Testis (tissue), 3 donors: ENCODE results near the gene HOXC6. TPM values are rescaled to one million over a fixed set of nuclear protein-coding genes. Genes with fewer than 3 reads are reported as not detected.

ENCODE experiments used
- DNase-seq: peaks from one replicate; pipeline ENCODE4 v3.0.0-alpha.2; 2019
- H3K27ac ChIP-seq, 2 donors: fragments of 200-600 bp; sonication (generic); one replicate each; pipeline ENCODE4 v1.5.1; 2019
- H3K27me3 ChIP-seq: fragments of 200-600 bp; sonication (generic); one replicate; pipeline ENCODE4 v1.5.1; 2019
- H3K36me3 ChIP-seq: fragments of 200-600 bp; sonication (generic); one replicate; pipeline ENCODE4 v1.5.1; 2017; ENCODE audit warnings: low read depth; ENCODE audit errors: missing control alignments
- H3K4me1 ChIP-seq: fragments of 200-600 bp; sonication (generic); one replicate; pipeline ENCODE4 v1.5.1; 2019
- H3K4me3 ChIP-seq, 2 donors: fragments of 200-600 bp; sonication (generic); one replicate each; pipeline ENCODE4 v1.5.1; 2017 to 2019
- H3K9me3 ChIP-seq: fragments of 200-600 bp; sonication (generic); one replicate; pipeline ENCODE4 v1.5.1; 2017
- CTCF ChIP-seq, 3 experiments: fragments of 450-650 bp in 2 of 3; fragments of 200-600 bp in 1 of 3; sonication (generic) in 1 of 3; IDR thresholded peaks; one replicate each; pipeline ENCODE4 v1.5.1; 2016 to 2019; ENCODE audit warnings: antibody characterized with exemption in 3 of 3, mild to moderate bottlenecking in 2 of 3, moderate library complexity in 1 of 3
- POLR2A ChIP-seq: fragments of 450-650 bp; IDR thresholded peaks from one replicate; pipeline ENCODE4 v1.6.1; 2017; ENCODE audit warnings: antibody characterized with exemption, mild to moderate bottlenecking, moderate library complexity
- WGBS, 2 donors: methylation state at CpG; one replicate each; pipeline ENCODE4 v1.1.5; 2018; 5-methylcytosine and 5-hydroxymethylcytosine counted together
- intact Hi-C: fragments of 100-400 bp; cut with DNase I; formaldehyde crosslinking; loops from one replicate; pipeline ENCODE4 v1.15.1; 2023; ENCODE audit warnings: low total_unique reads
- polyA plus RNA-seq: library from polyadenylated mRNA; stranded (reverse); fragments of 350-450 nt; fragmentation: Illumina TruSeq; extraction: RNeasy Lipid Tissue Mini Kit (QIAGEN cat#74804); gene quantifications from one replicate; pipeline ENCODE4 v1.2.3, GENCODE V29; 2014; ENCODE audit warnings: low read depth, low replicate concordance; ENCODE audit not compliant: insufficient read depth
- total RNA-seq, 2 donors: library from RNA; depleted of rRNA; stranded (reverse); fragments of >200 nt; gene quantifications; one replicate each; pipeline ENCODE4 v1.2.3, GENCODE V29; 2016

The HOXC6 gene
- total and polyA plus RNA-seq, 3 donors from 2014 or later, result 1.9 to 5.4 (median 4.0) TPM

- Histone ChIP-seq H3K27ac (no peak overlapping the region), H3K27me3 (no peaks in the 10 kb centered on the region), H3K9me3 (no peaks in the 10 kb centered on the region), H3K4me3 (no peak overlapping the region), H3K4me1 (peaks cover 10% of the 10 kb centered on the region), H3K36me3 (no peaks in the 10 kb centered on the region)
- no peak for TF ChIP-seq POLR2A
- TF ChIP-seq CTCF (IDR thresholded peaks at IDR 0.05), result no peak
- WGBS, 2 donors, result 79 to 89% methylated on average over 6 of the region's 6 CpGs
- no peak for DNase-seq
- intact Hi-C loops, result no loop called here
These were observed 20.9 kb downstream of the HOXC6 start for GRCh38 chr12:54049108-54049507.

GRCh38 chr12:54050482-54050810, 22.2 kb downstream of the HOXC6 start:
- H3K9me3 ChIP-seq, result no peaks in the 10 kb centered on the region
- H3K27me3 ChIP-seq, result no peaks in the 10 kb centered on the region
- 75 to 79% methylated on average over 2 of the region's 2 CpGs for whole genome bisulfite sequencing, 2 donors
- peaks cover 10% of the 10 kb centered on the region for H3K4me1 ChIP-seq
- H3K4me3 ChIP-seq, result no peak overlapping the region
- intact Hi-C loops, result no loop called here
- DNase-seq, result no peak
- H3K27ac ChIP-seq, result no peak overlapping the region
- TF ChIP-seq CTCF (IDR thresholded peaks at IDR 0.05) (no peak), POLR2A (no peak)
- no peaks in the 10 kb centered on the region for H3K36me3 ChIP-seq

GRCh38 chr12:54051026-54051842, 23.0 kb downstream of the HOXC6 start:
- H3K4me3 ChIP-seq, result no peak overlapping the region
- TF ChIP-seq CTCF (IDR thresholded peaks at IDR 0.05) (no peak), POLR2A (no peak)
- H3K4me1 ChIP-seq, result peaks cover 10% of the 10 kb centered on the region
- no peak overlapping the region for H3K27ac ChIP-seq
- no peak for DNase-seq
- intact Hi-C loops, result no loop called here
- no peaks in the 10 kb centered on the region for H3K9me3 ChIP-seq
- 67 to 69% methylated on average over 11 to 12 of the region's 12 CpGs for WGBS, 2 donors
- no peaks in the 10 kb centered on the region for H3K27me3 ChIP-seq
- H3K36me3 ChIP-seq, result no peaks in the 10 kb centered on the region

GRCh38 chr12:54051874-54052437, 23.7 kb downstream of the HOXC6 start:
- DNase-seq, result no peak
- H3K4me3 ChIP-seq, result no peak overlapping the region
- no peaks in the 10 kb centered on the region for H3K9me3 ChIP-seq
- TF ChIP-seq POLR2A, result no peak
- TF ChIP-seq CTCF (IDR thresholded peaks at IDR 0.05), result no peak
- no peaks in the 10 kb centered on the region for H3K36me3 ChIP-seq
- WGBS, 2 donors, result 51 to 52% methylated on average over 24 of the region's 24 CpGs
- no peaks in the 10 kb centered on the region for H3K27me3 ChIP-seq
- peaks cover 10% of the 10 kb centered on the region for H3K4me1 ChIP-seq
- intact Hi-C loops, result no loop called here
- no peak overlapping the region for H3K27ac ChIP-seq
